B cell (primary cell): Measurements from ENCODE around the gene RNF220. TPM values are rescaled to one million over a fixed set of nuclear protein-coding genes. Genes with fewer than 3 reads are reported as not detected.

Experiments
- ATAC-seq: fragments of 200-7000 bp; cut with Tn5 transposase; one replicate; pipeline ENCODE4 v1.10.0; 2021; ENCODE audit warnings: low read depth, mild to moderate bottlenecking, moderate number of reproducible peaks, moderate library complexity
- CTCF ChIA-PET: fragments of 350-600 bp; sonication (Branson Sonifier 250); formaldehyde crosslinking; loops from one replicate; lab custom pipeline; 2021; ENCODE audit warnings: antibody characterized with exemption, inconsistent platforms; lab: Charles Lee
- POLR2A ChIA-PET: fragments of 350-600 bp; sonication (Branson Sonifier 250); formaldehyde crosslinking; loops from one replicate; lab custom pipeline; 2021; ENCODE audit warnings: antibody characterized with exemption; lab: Charles Lee
- DNase-seq: peaks from one replicate; pipeline ENCODE4 v3.0.0; 2013
- H2AFZ ChIP-seq: 2 replicates; pipeline ENCODE4 v1.6.1; 2012; ENCODE audit warnings: mild to moderate bottlenecking, low read depth, low read length; ENCODE audit not compliant: insufficient read depth, poor library complexity, severe bottlenecking
- H3K27ac ChIP-seq, 2 donors: 1 replicate in 1 of 2; 2 replicates in 1 of 2; pipeline ENCODE4 v1.5.1; 2012 to 2013; ENCODE audit warnings: low read length in 2 of 2, mild to moderate bottlenecking in 2 of 2, moderate library complexity in 1 of 2
- H3K27me3 ChIP-seq, 4 experiments: fragments of 200-600 bp in 1 of 4; sonication (generic) in 1 of 4; replicated peaks in 1 of 4; 1 replicate in 2 of 4; 2 replicates in 2 of 4; pipeline versions ENCODE4 v1.6.1 to v1.7.0; 2013 to 2016; ENCODE audit warnings: low read length in 3 of 4, mild to moderate bottlenecking in 2 of 4, mixed read lengths in 1 of 4, moderate library complexity in 1 of 4; ENCODE audit not compliant: insufficient read depth in 4 of 4, control insufficient read depth in 3 of 4; ENCODE audit errors: control extremely low read depth in 1 of 4
- H3K36me3 ChIP-seq, 2 experiments: replicated peaks in 1 of 2; 1 replicate in 1 of 2; 2 replicates in 1 of 2; pipeline versions ENCODE4 v1.6.1 to v1.7.1; 2013; ENCODE audit warnings: low read length in 1 of 2; ENCODE audit not compliant: insufficient read depth in 2 of 2, control insufficient read depth in 1 of 2; ENCODE audit errors: control extremely low read depth in 1 of 2, extremely low read depth in 1 of 2
- H3K4me1 ChIP-seq, 2 donors: fragments of 200-600 bp in 1 of 2; sonication (generic) in 1 of 2; 1 replicate in 1 of 2; 2 replicates in 1 of 2; pipeline versions ENCODE4 v1.5.1 to v1.6.1; 2013 to 2017; ENCODE audit warnings: low read length in 2 of 2; ENCODE audit not compliant: control insufficient read depth in 2 of 2, insufficient read depth in 2 of 2
- H3K4me2 ChIP-seq: replicated peaks from 2 replicates; pipeline ENCODE3; 2012; ENCODE audit warnings: mild to moderate bottlenecking, low read depth, low read length; ENCODE audit not compliant: poor library complexity, severe bottlenecking
- H3K4me3 ChIP-seq, 5 experiments: fragments of 200-600 bp in 1 of 5; sonication (generic) in 1 of 5; 1 replicate in 3 of 5; 2 replicates in 2 of 5; pipeline versions ENCODE4 v1.5.1 to v1.7.0; 2011 to 2016; ENCODE audit warnings: low read length in 4 of 5, mild to moderate bottlenecking in 4 of 5, low read depth in 2 of 5, control low read depth in 1 of 5, moderate library complexity in 1 of 5; ENCODE audit not compliant: insufficient read depth in 1 of 5; ENCODE audit errors: control extremely low read depth in 1 of 5, extremely low read depth in 1 of 5
- H3K79me2 ChIP-seq: fragments of 200-600 bp; sonication (generic); one replicate; pipeline ENCODE4 v1.6.0; 2016; ENCODE audit warnings: low read length; ENCODE audit not compliant: control insufficient read depth, insufficient read depth
- H3K9ac ChIP-seq: fragments of 200-600 bp; sonication (generic); 2 replicates; pipeline ENCODE4 v1.6.1; 2017; ENCODE audit warnings: mild to moderate bottlenecking, low read length, moderate library complexity
- H3K9me3 ChIP-seq, 3 donors: one replicate each; pipeline versions ENCODE4 v1.6.1 to v1.7.1; 2013; ENCODE audit warnings: low read length in 2 of 3; ENCODE audit not compliant: control insufficient read depth in 2 of 3, insufficient read depth in 1 of 3; ENCODE audit errors: control extremely low read depth in 1 of 3
- H4K20me1 ChIP-seq: 2 replicates; pipeline ENCODE4 v1.6.0; 2012; ENCODE audit warnings: mild to moderate bottlenecking, low read length; ENCODE audit not compliant: insufficient read depth, control insufficient read depth, poor library complexity, severe bottlenecking
- H3K27ac Mint-ChIP-seq: one replicate; pipeline ENCODE4 v1.8.0; 2021; ENCODE audit warnings: mixed read lengths
- H3K27me3 Mint-ChIP-seq: one replicate; pipeline ENCODE4 v1.8.0; 2021; ENCODE audit warnings: mixed read lengths
- H3K4me1 Mint-ChIP-seq: one replicate; pipeline ENCODE4 v1.8.0; 2021; ENCODE audit warnings: mixed read lengths
- H3K4me3 Mint-ChIP-seq: one replicate; pipeline ENCODE4 v1.8.0; 2021; ENCODE audit warnings: mixed read lengths
- H3K9me3 Mint-ChIP-seq: one replicate; pipeline ENCODE4 v1.8.0; 2022; ENCODE audit warnings: mixed read lengths; ENCODE audit not compliant: insufficient read depth
- CTCF ChIP-seq: fragments of 200-600 bp; IDR thresholded peaks from one replicate; pipeline ENCODE4 v1.8.0; 2022; ENCODE audit warnings: antibody characterized with exemption, mild to moderate bottlenecking
- EZH2 ChIP-seq: IDR thresholded peaks from 2 replicates; pipeline ENCODE4 v1.6.1; 2012; ENCODE audit warnings: borderline replicate concordance, low read depth, mild to moderate bottlenecking, moderate library complexity, low read length; ENCODE audit not compliant: insufficient read depth, poor library complexity, severe bottlenecking
- WGBS: methylation state at CpG from one replicate; pipeline ENCODE4 v1.1.5; 2013; ENCODE audit warnings: missing lambda C conversion rate; ENCODE audit not compliant: insufficient coverage; 5-methylcytosine and 5-hydroxymethylcytosine counted together
- intact Hi-C: fragments of 100-400 bp; cut with micrococcal nuclease; formaldehyde crosslinking; loops from one replicate; pipeline ENCODE4 v1.10.0; 2022
- polyA plus RNA-seq: library from polyadenylated mRNA; depleted of rRNA; stranded (reverse); fragments of >200 nt; gene quantifications from 2 replicates; pipeline ENCODE4 v1.2.3, GENCODE V29; 2012
- total RNA-seq, 2 donors: library from RNA; stranded (reverse); fragments of 120-200 nt in 1 of 2; gene quantifications; 1 replicate in 1 of 2; 2 replicates in 1 of 2; pipeline versions ENCODE4 v1.2.3 to v1.2.4, GENCODE V29; 2013 to 2022

RNF220 gene
- total and polyA plus RNA-seq, 2 donors (not counting 1 experiment from before 2014, with no cell fraction given), result 115 to 141 TPM

GRCh38 chr1:44547837-44548236 is 142.8 kb downstream of the RNF220 start:
- ChIA-PET CTCF (no interaction called here), POLR2A (no interaction called here)
- no peak overlapping the region for H3K4me2 ChIP-seq
- Mint-ChIP-seq H3K4me1 (no peaks in the 10 kb centered on the region), H3K9me3 (no peaks in the 10 kb centered on the region), H3K4me3 (no peak overlapping the region), H3K27me3 (peaks cover 28% of the 10 kb centered on the region), H3K27ac (no peak overlapping the region)
- intact Hi-C loops, result no loop called here
- no peaks in the 10 kb centered on the region for H3K9me3 ChIP-seq
- no peak for ATAC-seq
- no peaks in the 10 kb centered on the region for H3K4me1 ChIP-seq
- no peaks in the 10 kb centered on the region for H3K36me3 ChIP-seq
- no peak overlapping the region for H3K9ac ChIP-seq
- H3K79me2 ChIP-seq, result no peaks in the 10 kb centered on the region
- no peaks in the 10 kb centered on the region for H4K20me1 ChIP-seq
- no peak for TF ChIP-seq EZH2
- no peak for TF ChIP-seq CTCF
- H3K27me3 ChIP-seq, result no peaks in the 10 kb centered on the region
- no peak overlapping the region for H3K27ac ChIP-seq
- no peak for DNase-seq
- H3K4me3 ChIP-seq, result no peak overlapping the region
- WGBS, result 82% methylated on average over 8 of the region's 8 CpGs
- no peak overlapping the region for H2AFZ ChIP-seq

GRCh38 chr1:44549510-44549909 is 144.5 kb downstream of the RNF220 start:
- POLR2A ChIA-PET, result no interaction called here
- H3K36me3 ChIP-seq, result no peaks in the 10 kb centered on the region
- H3K4me1 ChIP-seq, result no peaks in the 10 kb centered on the region
- no peak for DNase-seq
- TF ChIP-seq EZH2, result no peak
- no peak for TF ChIP-seq CTCF
- Mint-ChIP-seq H3K4me3 (no peak overlapping the region), H3K4me1 (no peaks in the 10 kb centered on the region), H3K27me3 (peaks cover 20% of the 10 kb centered on the region), H3K27ac (no peak overlapping the region), H3K9me3 (no peaks in the 10 kb centered on the region)
- H3K9ac ChIP-seq, result no peak overlapping the region
- no peaks in the 10 kb centered on the region for H3K79me2 ChIP-seq
- intact Hi-C loops, result no loop called here
- no peaks in the 10 kb centered on the region for H4K20me1 ChIP-seq
- H3K4me3 ChIP-seq, result no peak overlapping the region
- WGBS, result 75% methylated on average over 2 of the region's 5 CpGs
- no peaks in the 10 kb centered on the region for H3K27me3 ChIP-seq
- H2AFZ ChIP-seq, result no peak overlapping the region
- CTCF ChIA-PET, result no interaction called here
- H3K9me3 ChIP-seq, result no peaks in the 10 kb centered on the region
- H3K4me2 ChIP-seq, result no peak overlapping the region
- no peak for ATAC-seq
- no peak overlapping the region for H3K27ac ChIP-seq
